Endodermal cell (in vitro differentiated cells): ENCODE measurements around the gene CRPPA. TPM values are rescaled to one million over a fixed set of nuclear protein-coding genes. Genes with fewer than 3 reads are reported as not detected.
"Not testable (repeated sequence)": the region's sequence is repeated elsewhere in the genome, so short reads cannot be mapped to it uniquely, and the experiment has no call there.

Source experiments
- DNase-seq: peaks from one replicate; pipeline ENCODE4 v3.0.0-alpha.2; 2017
- H3K27ac ChIP-seq: 2 replicates; pipeline ENCODE4 v1.5.1; 2013; ENCODE audit warnings: mild to moderate bottlenecking, low read depth, low read length, moderate library complexity
- H3K27me3 ChIP-seq: 2 replicates; pipeline ENCODE4 v1.6.1; 2013; ENCODE audit warnings: mild to moderate bottlenecking, low read length, moderate library complexity; ENCODE audit not compliant: insufficient read depth, control insufficient read depth, poor library complexity, severe bottlenecking
- H3K36me3 ChIP-seq: 2 replicates; pipeline ENCODE4 v1.7.0; 2013; ENCODE audit warnings: mild to moderate bottlenecking, low read length, moderate library complexity; ENCODE audit not compliant: control insufficient read depth, insufficient read depth
- H3K4me1 ChIP-seq: one replicate; pipeline ENCODE4 v1.7.0; 2013; ENCODE audit warnings: low read length; ENCODE audit not compliant: control insufficient read depth, insufficient read depth
- H3K4me3 ChIP-seq: 2 replicates; pipeline ENCODE4 v1.5.1; 2013; ENCODE audit warnings: mild to moderate bottlenecking, low read length, moderate library complexity
- H3K9ac ChIP-seq: 2 replicates; pipeline ENCODE4 v1.6.1; 2013; ENCODE audit warnings: mild to moderate bottlenecking, low read length, moderate library complexity; ENCODE audit not compliant: poor library complexity, severe bottlenecking; ENCODE audit errors: extremely low read depth
- H3K9me3 ChIP-seq: 2 replicates; pipeline ENCODE4 v1.6.1; 2013; ENCODE audit warnings: mild to moderate bottlenecking, low read length, moderate library complexity; ENCODE audit not compliant: control insufficient read depth
- H3K27ac Mint-ChIP-seq: 2 replicates; pipeline ENCODE4 v1.8.0; 2020; ENCODE audit warnings: mixed read lengths
- H3K27me3 Mint-ChIP-seq: 2 replicates; pipeline ENCODE4 v1.8.0; 2021; ENCODE audit warnings: mild to moderate bottlenecking, mixed read lengths; ENCODE audit not compliant: insufficient read depth
- H3K36me3 Mint-ChIP-seq: 2 replicates; pipeline ENCODE4 v1.8.0; 2020; ENCODE audit warnings: low read depth, mixed read lengths
- H3K4me1 Mint-ChIP-seq: 2 replicates; pipeline ENCODE4 v1.8.0; 2020; ENCODE audit warnings: mixed read lengths
- H3K4me3 Mint-ChIP-seq: 2 replicates; pipeline ENCODE4 v1.8.0; 2020; ENCODE audit warnings: mild to moderate bottlenecking, moderate library complexity, mixed read lengths
- H3K9me3 Mint-ChIP-seq: 2 replicates; pipeline ENCODE4 v1.8.0; 2020; ENCODE audit warnings: mild to moderate bottlenecking, mixed read lengths
- CTCF ChIP-seq: fragments of 200-600 bp; sonication (generic); conservative IDR thresholded peaks from 2 replicates; pipeline ENCODE4 v1.5.0; 2021; ENCODE audit warnings: antibody characterized with exemption, mild to moderate bottlenecking
- WGBS, 2 experiments: methylation state at CpG; one replicate each; pipeline versions ENCODE4 v1.1.5 to v1.1.7; 2013; ENCODE audit warnings: missing lambda C conversion rate in 2 of 2, mixed read lengths in 1 of 2; ENCODE audit not compliant: insufficient coverage in 1 of 2, insufficient read length in 1 of 2; 5-methylcytosine and 5-hydroxymethylcytosine counted together
- total RNA-seq, 2 donors: library from RNA; stranded (reverse); fragmentation: NEBNext Ultra II Directional in 1 of 2; extraction: Animal tissue kit (Norgen Biotek cat#: 25700) in 1 of 2; gene quantifications; 2 replicates in 1 of 2; 3 replicates in 1 of 2; pipeline ENCODE4 v1.2.1, GENCODE V29; 2021

The CRPPA gene
- total RNA-seq, 2 donors from 2014 or later = 3.7 to 5.4 TPM

DNA sequence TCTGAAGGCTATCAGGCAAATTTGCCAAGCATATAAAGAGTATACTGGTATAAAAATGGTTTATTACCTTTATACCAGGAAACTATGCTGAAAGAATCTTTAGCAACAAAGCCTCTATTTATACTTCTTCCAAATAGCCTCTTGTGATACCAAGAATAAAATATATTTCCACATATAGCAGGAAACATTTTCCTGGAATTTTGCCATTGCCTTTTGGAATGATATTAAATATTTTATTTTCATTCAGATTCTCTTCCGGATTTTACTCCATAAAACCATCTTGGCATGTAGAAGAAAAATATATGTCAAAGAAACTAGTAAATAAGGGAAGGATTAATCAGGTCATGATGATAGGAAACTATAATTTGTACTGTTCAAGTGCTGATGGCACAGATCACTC, 26.5 kb upstream of the CRPPA start:
- Mint-ChIP-seq H3K27ac (no peak overlapping the region), H3K36me3 (no peaks in the 10 kb centered on the region), H3K4me1 (peaks cover 2% of the 10 kb centered on the region), H3K4me3 (no peak overlapping the region), H3K9me3 (no peaks in the 10 kb centered on the region), H3K27me3 (no peaks in the 10 kb centered on the region)
- H3K9ac ChIP-seq = no peak overlapping the region
- H3K36me3 ChIP-seq = no peaks in the 10 kb centered on the region
- H3K4me3 ChIP-seq = no peak overlapping the region
- WGBS, 2 experiments = 86% methylated on average over 1 of the region's 1 CpG; no CpG with 5 or more reads in 1 of the 2 experiments
- H3K9me3 ChIP-seq = no peaks in the 10 kb centered on the region
- no peak for TF ChIP-seq CTCF
- no peaks in the 10 kb centered on the region for H3K27me3 ChIP-seq
- no peak for DNase-seq
- H3K27ac ChIP-seq = no peak overlapping the region
- no peaks in the 10 kb centered on the region for H3K4me1 ChIP-seq

DNA sequence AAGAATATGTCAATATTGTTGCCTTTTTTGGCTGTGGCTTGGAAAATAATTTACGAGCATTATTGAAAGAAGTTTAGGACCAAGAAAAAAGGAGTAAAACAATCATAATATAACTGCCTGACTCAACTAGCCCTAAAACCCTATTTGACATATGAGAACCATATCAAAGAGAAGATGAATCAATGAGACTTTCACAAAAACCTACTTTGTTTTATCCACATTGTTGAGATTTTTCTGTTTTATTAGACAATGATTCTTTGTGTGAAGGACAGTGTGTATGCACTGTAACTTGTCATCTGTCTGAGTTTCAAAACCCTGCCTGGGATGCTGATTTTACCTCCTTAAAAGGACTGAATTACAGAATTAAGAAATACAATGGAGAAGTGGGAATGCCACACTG, 25.2 kb upstream of the CRPPA start:
- H3K27me3 Mint-ChIP-seq = no peaks in the 10 kb centered on the region
- no peaks in the 10 kb centered on the region for H3K27me3 ChIP-seq
- no peaks in the 10 kb centered on the region for H3K9me3 Mint-ChIP-seq
- TF ChIP-seq CTCF = no peak
- no peaks in the 10 kb centered on the region for H3K36me3 Mint-ChIP-seq
- no peak overlapping the region for H3K9ac ChIP-seq
- H3K36me3 ChIP-seq = no peaks in the 10 kb centered on the region
- no peak overlapping the region for H3K27ac Mint-ChIP-seq
- H3K4me1 ChIP-seq = no peaks in the 10 kb centered on the region
- 91% methylated on average over 1 of the region's 1 CpG; no CpG with 5 or more reads in 1 of the 2 experiments for WGBS, 2 experiments
- H3K4me3 Mint-ChIP-seq = no peak overlapping the region
- no peaks in the 10 kb centered on the region for H3K9me3 ChIP-seq
- DNase-seq = no peak
- no peak overlapping the region for H3K27ac ChIP-seq
- no peaks in the 10 kb centered on the region for H3K4me1 Mint-ChIP-seq
- no peak overlapping the region for H3K4me3 ChIP-seq

GRCh38 chr7:16443871-16444270, 22.5 kb upstream of the CRPPA start:
- H3K36me3 ChIP-seq, H3K4me1 ChIP-seq, H3K9me3 Mint-ChIP-seq, H3K9me3 ChIP-seq, H3K36me3 Mint-ChIP-seq, H3K4me3 Mint-ChIP-seq, H3K27ac ChIP-seq, H3K27me3 ChIP-seq, H3K27me3 Mint-ChIP-seq, H3K27ac Mint-ChIP-seq, H3K4me3 ChIP-seq, H3K4me1 Mint-ChIP-seq, DNase-seq, H3K9ac ChIP-seq: not testable (repeated sequence)
- WGBS, 2 experiments = 94 to 100% methylated on average over 1 of the region's 2 CpGs

GRCh38 chr7:16438988-16439387, 17.6 kb upstream of the CRPPA start:
- H3K4me3 Mint-ChIP-seq = no peak overlapping the region
- H3K27me3 Mint-ChIP-seq = no peaks in the 10 kb centered on the region
- H3K9me3 ChIP-seq = no peaks in the 10 kb centered on the region
- no peak overlapping the region for H3K27ac ChIP-seq
- H3K27ac Mint-ChIP-seq = no peak overlapping the region
- H3K36me3 Mint-ChIP-seq = no peaks in the 10 kb centered on the region
- H3K4me1 ChIP-seq = no peaks in the 10 kb centered on the region
- H3K27me3 ChIP-seq = no peaks in the 10 kb centered on the region
- H3K36me3 ChIP-seq = no peaks in the 10 kb centered on the region
- H3K4me3 ChIP-seq = no peak overlapping the region
- peaks cover 5% of the 10 kb centered on the region for H3K4me1 Mint-ChIP-seq
- H3K9ac ChIP-seq = no peak overlapping the region
- no peak for TF ChIP-seq CTCF
- DNase-seq = no peak
- H3K9me3 Mint-ChIP-seq = no peaks in the 10 kb centered on the region
